Tibial nerve (tissue), 4 donors: ENCODE measurements around the gene RHOG. TPM values are rescaled to one million over a fixed set of nuclear protein-coding genes. Genes with fewer than 3 reads are reported as not detected.

Experiments used
- DNase-seq, 2 donors: peaks; one replicate each; pipeline ENCODE4 v3.0.0-alpha.2; 2019; ENCODE audit warnings: low spot score in 2 of 2
- H3K27ac ChIP-seq, 4 donors: fragments of 200-600 bp; sonication (generic) in 3 of 4; one replicate each; pipeline ENCODE4 v1.5.1; 2017 to 2019; ENCODE audit warnings: mild to moderate bottlenecking in 1 of 4
- H3K27me3 ChIP-seq, 2 donors: fragments of 200-600 bp; sonication (generic) in 1 of 2; one replicate each; pipeline versions ENCODE4 v1.5.1 to v1.6.0; 2017 to 2019
- H3K36me3 ChIP-seq, 3 donors: fragments of 200-600 bp; sonication (generic); one replicate each; pipeline ENCODE4 v1.5.1; 2018 to 2019
- H3K4me1 ChIP-seq, 4 donors: fragments of 200-600 bp; sonication (generic) in 3 of 4; one replicate each; pipeline ENCODE4 v1.5.1; 2017 to 2019
- H3K4me3 ChIP-seq, 4 donors: fragments of 200-600 bp; sonication (generic) in 3 of 4; one replicate each; pipeline ENCODE4 v1.5.1; 2017 to 2019; ENCODE audit warnings: mild to moderate bottlenecking in 1 of 4, moderate library complexity in 1 of 4
- H3K9me3 ChIP-seq, 4 donors: fragments of 200-600 bp; sonication (generic) in 3 of 4; one replicate each; pipeline ENCODE4 v1.5.1; 2017 to 2019
- EP300 ChIP-seq, 2 donors: sonication (generic); formaldehyde crosslinking; IDR thresholded peaks; one replicate each; pipeline ENCODE4 v1.6.1; 2017; ENCODE audit warnings: antibody characterized with exemption in 2 of 2, mild to moderate bottlenecking in 1 of 2
- POLR2A ChIP-seq, 2 donors: fragments of 450-650 bp; IDR thresholded peaks; one replicate each; pipeline ENCODE4 v1.6.1; 2017; ENCODE audit warnings: antibody characterized with exemption in 2 of 2, mild to moderate bottlenecking in 2 of 2, moderate library complexity in 2 of 2
- WGBS, 2 donors: methylation state at CpG; one replicate each; pipeline ENCODE4 v1.1.5; 2018; 5-methylcytosine and 5-hydroxymethylcytosine counted together
- total RNA-seq, 4 donors: library from RNA; depleted of rRNA; stranded (reverse); fragments of >200 nt; gene quantifications; one replicate each; pipeline ENCODE4 v1.1.0, GENCODE V29; 2016
- TF ChIP-seq, protein P1 (sequence below), 5 experiments: fragments of 200-600 bp in 3 of 5; fragments of 450-650 bp in 2 of 5; sonication (generic) in 3 of 5; IDR thresholded peaks; one replicate each; pipeline ENCODE4 v1.5.1; 2016 to 2019; ENCODE audit warnings: antibody characterized with exemption in 5 of 5, mild to moderate bottlenecking in 3 of 5, moderate library complexity in 2 of 5

The RHOG gene
- total RNA-seq, 4 donors from 2014 or later = 35.2 to 92.7 (median 66.0) TPM

DNA sequence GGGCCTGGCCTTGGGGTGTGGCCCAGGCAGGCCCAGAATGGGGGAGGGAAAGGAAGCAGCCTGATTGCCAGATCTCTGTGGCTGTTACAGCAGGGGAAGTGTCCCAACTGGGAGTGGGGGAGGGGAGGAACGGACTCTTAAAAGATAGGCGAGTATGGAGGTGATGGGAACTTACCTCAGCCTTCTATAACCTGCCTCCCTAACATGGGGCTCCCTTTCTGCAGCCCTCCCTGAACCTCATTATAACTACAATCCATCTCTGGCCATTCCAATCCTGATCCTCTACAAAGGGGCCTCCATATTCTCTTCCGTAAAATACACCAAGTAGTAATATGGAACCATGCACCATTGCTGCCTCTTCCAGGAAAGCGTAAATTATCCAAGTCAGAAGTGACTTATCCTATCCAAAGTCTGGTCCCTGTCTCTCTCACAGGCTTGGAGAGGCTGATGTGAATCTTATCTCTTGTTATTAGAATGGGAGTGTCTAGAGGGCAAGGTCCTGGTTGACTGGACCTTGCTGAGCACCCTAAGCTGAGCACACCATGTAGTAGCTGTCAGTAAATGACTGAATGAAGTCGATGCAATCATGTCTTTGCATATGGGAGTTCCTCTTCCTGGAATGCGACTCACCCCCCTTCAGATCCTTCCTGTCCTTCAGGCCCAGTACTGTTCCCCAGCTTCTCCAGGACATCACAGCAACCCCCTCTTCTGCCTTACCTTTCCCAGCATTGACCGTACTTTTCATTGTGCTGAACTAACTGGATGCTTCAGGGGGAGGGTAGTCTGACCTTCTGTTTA lies 5.9 kb downstream of the RHOG start:
- no peak overlapping the region for H3K4me3 ChIP-seq
- H3K4me1 ChIP-seq = peaks cover 0 to 81% (median 59%) of the 10 kb centered on the region in 4 donors
- H3K27me3 ChIP-seq = no peaks in the 10 kb centered on the region
- DNase-seq = peak; percentile 27 to 63
- TF ChIP-seq EP300 (IDR thresholded peaks at IDR 0.05) = peak in 1 of 2 donors; percentile 33
- TF ChIP-seq, protein P1, sequence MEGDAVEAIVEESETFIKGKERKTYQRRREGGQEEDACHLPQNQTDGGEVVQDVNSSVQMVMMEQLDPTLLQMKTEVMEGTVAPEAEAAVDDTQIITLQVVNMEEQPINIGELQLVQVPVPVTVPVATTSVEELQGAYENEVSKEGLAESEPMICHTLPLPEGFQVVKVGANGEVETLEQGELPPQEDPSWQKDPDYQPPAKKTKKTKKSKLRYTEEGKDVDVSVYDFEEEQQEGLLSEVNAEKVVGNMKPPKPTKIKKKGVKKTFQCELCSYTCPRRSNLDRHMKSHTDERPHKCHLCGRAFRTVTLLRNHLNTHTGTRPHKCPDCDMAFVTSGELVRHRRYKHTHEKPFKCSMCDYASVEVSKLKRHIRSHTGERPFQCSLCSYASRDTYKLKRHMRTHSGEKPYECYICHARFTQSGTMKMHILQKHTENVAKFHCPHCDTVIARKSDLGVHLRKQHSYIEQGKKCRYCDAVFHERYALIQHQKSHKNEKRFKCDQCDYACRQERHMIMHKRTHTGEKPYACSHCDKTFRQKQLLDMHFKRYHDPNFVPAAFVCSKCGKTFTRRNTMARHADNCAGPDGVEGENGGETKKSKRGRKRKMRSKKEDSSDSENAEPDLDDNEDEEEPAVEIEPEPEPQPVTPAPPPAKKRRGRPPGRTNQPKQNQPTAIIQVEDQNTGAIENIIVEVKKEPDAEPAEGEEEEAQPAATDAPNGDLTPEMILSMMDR (IDR thresholded peaks at IDR 0.05) = no peak
- TF ChIP-seq POLR2A (IDR thresholded peaks at IDR 0.05) = no peak
- peak overlapping the region in 3 of 4 donors; percentile 21 to 71 (median 52) for H3K27ac ChIP-seq
- H3K36me3 ChIP-seq = peaks cover 0 to 26% (median 0%) of the 10 kb centered on the region in 3 donors
- H3K9me3 ChIP-seq = no peaks in the 10 kb centered on the region
- WGBS, 2 donors = 74 to 78% methylated on average over 7 of the region's 7 CpGs

DNA sequence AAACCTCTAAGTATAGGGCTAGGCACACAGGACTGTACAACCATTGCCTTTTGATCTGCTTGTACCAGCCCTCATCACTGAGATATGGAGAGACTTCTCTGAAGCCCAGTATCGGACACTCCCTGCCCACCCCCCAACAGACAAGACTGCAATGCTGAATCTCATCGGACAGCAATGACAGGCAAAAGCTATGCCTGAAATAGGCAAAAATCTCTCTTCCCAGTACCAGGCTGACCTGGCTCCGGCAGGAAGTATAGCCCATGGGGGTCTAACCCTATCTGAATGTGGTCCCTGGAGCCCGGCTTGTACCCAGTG lies 6.5 kb downstream of the RHOG start:
- TF ChIP-seq EP300 (IDR thresholded peaks at IDR 0.05) (no peak), POLR2A (IDR thresholded peaks at IDR 0.05) (no peak)
- TF ChIP-seq, protein P1 (IDR thresholded peaks at IDR 0.05) = no peak
- no peaks in the 10 kb centered on the region for H3K27me3 ChIP-seq
- no peak for DNase-seq
- WGBS, 2 donors = 59 to 80% methylated on average over 4 of the region's 4 CpGs
- peaks cover 0 to 32% (median 0%) of the 10 kb centered on the region in 3 donors for H3K36me3 ChIP-seq
- peak overlapping the region in 2 of 4 donors; percentile 21 to 23 for H3K27ac ChIP-seq
- no peaks in the 10 kb centered on the region for H3K9me3 ChIP-seq
- H3K4me1 ChIP-seq = peaks cover 0 to 75% (median 56%) of the 10 kb centered on the region in 4 donors
- no peak overlapping the region for H3K4me3 ChIP-seq

DNA sequence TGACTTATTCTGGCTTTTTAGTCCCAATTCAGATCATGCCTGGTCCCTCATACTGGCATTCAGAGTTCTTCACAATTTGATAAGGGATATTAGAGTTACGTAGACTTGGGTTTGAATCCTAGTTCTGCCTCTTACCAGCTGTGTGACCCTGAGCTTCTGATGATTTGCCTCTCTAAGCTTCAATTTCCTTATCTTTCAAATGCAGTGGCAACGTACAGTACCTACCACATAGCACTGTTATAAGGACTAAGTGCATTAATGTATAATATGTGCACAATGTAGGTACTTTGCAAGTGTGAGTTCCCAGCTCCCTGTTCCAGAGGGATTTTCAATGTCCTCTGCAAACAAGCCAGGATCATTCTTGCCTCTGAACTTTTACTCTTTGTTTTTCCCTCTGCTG lies 7.3 kb downstream of the RHOG start:
- Histone ChIP-seq H3K9me3 (no peaks in the 10 kb centered on the region), H3K4me3 (no peak overlapping the region), H3K27ac (no peak overlapping the region), H3K36me3 (peaks cover 0 to 34% (median 0%) of the 10 kb centered on the region in 3 donors), H3K27me3 (no peaks in the 10 kb centered on the region), H3K4me1 (peaks cover 0 to 67% (median 50%) of the 10 kb centered on the region in 4 donors)
- TF ChIP-seq EP300 (IDR thresholded peaks at IDR 0.05) (no peak), POLR2A (IDR thresholded peaks at IDR 0.05) (no peak)
- TF ChIP-seq, protein P1 (IDR thresholded peaks at IDR 0.05) = no peak
- no peak for DNase-seq
- WGBS, 2 donors = 89% methylated on average over 2 of the region's 2 CpGs

DNA sequence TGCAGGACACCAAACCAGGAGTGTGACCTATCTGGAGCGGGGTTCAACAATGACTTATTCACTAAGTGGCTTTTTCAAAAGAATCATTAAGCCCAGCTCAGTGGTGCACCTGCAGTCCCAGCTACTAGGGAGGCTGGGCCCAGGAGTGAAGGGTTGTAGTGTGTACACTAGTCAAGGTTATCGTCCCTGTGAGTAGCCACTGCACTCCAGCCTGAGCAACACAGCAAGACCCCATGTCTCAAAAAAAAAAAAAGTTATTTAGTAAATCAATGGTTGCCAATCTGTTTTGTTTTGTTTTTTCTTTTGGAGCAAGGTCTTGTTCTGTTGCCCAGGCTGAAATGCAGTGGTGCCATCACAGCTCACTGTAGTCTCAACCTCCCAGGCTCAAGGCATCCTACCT lies 7.9 kb downstream of the RHOG start:
- TF ChIP-seq, protein P1 (IDR thresholded peaks at IDR 0.05) = no peak
- no peak for TF ChIP-seq EP300 (IDR thresholded peaks at IDR 0.05)
- no peak for TF ChIP-seq POLR2A (IDR thresholded peaks at IDR 0.05)
- WGBS, 2 donors = 91 to 100% methylated on average over 2 of the region's 2 CpGs

More for the DNA sequence above, 7.9 kb downstream of the RHOG start:
- no peaks in the 10 kb centered on the region for H3K9me3 ChIP-seq
- H3K4me3 ChIP-seq = no peak overlapping the region
- H3K27me3 ChIP-seq = no peaks in the 10 kb centered on the region
- peaks cover 0 to 37% (median under 1%) of the 10 kb centered on the region in 3 donors for H3K36me3 ChIP-seq
- DNase-seq = no peak
- H3K27ac ChIP-seq = peak overlapping the region in 1 of 4 donors; percentile 30
- peaks cover 0 to 63% (median 46%) of the 10 kb centered on the region in 4 donors for H3K4me1 ChIP-seq
